ENCODE data around the gene KMO.

KMO gene

DNA sequence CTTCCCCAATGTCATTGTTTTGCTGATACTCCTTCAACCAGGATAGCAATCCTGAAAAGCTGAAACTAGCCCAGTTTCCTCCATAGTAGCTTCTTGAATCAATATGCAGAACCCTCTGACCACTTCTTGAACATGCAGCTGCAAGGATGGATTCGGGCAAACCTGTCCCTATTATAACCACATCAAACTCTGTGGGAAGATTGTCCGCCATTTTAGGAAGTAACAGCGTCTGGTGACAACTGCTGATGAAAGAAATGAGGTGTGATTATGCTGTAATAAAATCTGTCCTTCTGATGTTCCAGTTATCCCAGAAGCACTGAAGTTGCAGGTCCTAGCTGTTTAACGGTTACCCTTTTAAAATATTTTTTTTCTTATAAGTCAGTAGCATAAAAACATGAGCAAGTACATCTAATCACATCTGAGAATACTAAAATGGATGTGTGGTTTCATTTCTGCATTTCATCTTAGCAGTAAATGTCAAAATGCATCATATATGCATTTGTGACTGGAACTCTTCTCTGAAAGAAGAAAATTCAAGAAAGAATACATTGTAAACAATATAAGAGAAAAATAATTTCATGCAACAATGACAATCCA, 103.5 kb downstream of the KMO start:
- in situ Hi-C loops (cut with MboI; ENCODE audit: low pct_unique_long_range_greater_than_20kb, low sequenced_read_pairs, unreplicated experiment) = loop anchor here (10.0 kb wide), 1 partner anchor 199 kb away; no protein-coding TSS in a partner anchor
- no peak for TF ChIP-seq CTCF (IDR thresholded peaks at IDR 0.05; ENCODE audit: extremely low read depth, insufficient read depth, missing control alignments)
- DNase-seq (ENCODE audit: low spot score) = no peak

GRCh38 chr1:241636291-241636690, 104.1 kb downstream of the KMO start:
- in situ Hi-C loops (cut with MboI; ENCODE audit: low pct_unique_long_range_greater_than_20kb, low sequenced_read_pairs, unreplicated experiment) = loop anchor here (10.0 kb wide), 1 partner anchor 199 kb away; no protein-coding TSS in a partner anchor
- no peak for TF ChIP-seq CTCF (IDR thresholded peaks at IDR 0.05; ENCODE audit: extremely low read depth, insufficient read depth, missing control alignments)

DNA sequence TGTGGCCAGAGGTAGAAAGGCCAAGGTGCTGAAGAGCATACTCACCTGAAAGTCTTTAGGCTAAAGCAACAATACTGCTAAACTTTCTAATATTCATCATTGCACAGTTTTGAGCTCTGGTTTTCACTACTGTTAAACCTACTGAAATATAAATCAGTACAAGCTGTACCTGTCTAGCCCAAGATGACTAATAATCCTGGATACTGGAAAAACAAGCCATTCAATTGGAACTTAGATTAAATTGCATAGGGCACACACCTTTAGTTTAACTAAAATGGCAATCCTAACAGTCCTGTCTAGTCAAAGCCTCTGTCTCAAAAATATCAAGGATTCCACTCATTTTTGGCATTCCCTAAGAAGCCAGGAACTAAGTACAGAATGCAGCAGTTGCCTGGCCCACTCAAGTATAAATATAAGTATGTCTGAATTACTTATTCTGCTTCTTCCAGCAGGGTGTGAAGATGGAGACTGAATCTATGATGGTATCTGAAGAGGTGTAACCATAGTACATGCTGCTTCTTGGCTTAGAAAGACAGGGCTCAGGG, 104.9 kb downstream of the KMO start:
- TF ChIP-seq CTCF (IDR thresholded peaks at IDR 0.05; ENCODE audit: extremely low read depth, insufficient read depth, missing control alignments) = no peak
- no peak for DNase-seq (ENCODE audit: low spot score)
- in situ Hi-C loops (cut with MboI; ENCODE audit: low pct_unique_long_range_greater_than_20kb, low sequenced_read_pairs, unreplicated experiment) = loop anchor here (10.0 kb wide), 1 partner anchor 198 kb away; no protein-coding TSS in a partner anchor

More at GRCh38 chr1:241636291-241636690, 104.1 kb downstream of the KMO start:
- no peak for DNase-seq (ENCODE audit: low spot score)

GRCh38 chr1:241637604-241638003, 105.4 kb downstream of the KMO start:
- DNase-seq (ENCODE audit: low spot score) = no peak
- in situ Hi-C loops (cut with MboI; ENCODE audit: low pct_unique_long_range_greater_than_20kb, low sequenced_read_pairs, unreplicated experiment) = loop anchor here (10.0 kb wide), 1 partner anchor 197 kb away; no protein-coding TSS in a partner anchor
- no peak for TF ChIP-seq CTCF (IDR thresholded peaks at IDR 0.05; ENCODE audit: extremely low read depth, insufficient read depth, missing control alignments)

GRCh38 chr1:241638099-241638682, 106.0 kb downstream of the KMO start:
- no peak for DNase-seq (ENCODE audit: low spot score)
- in situ Hi-C loops (cut with MboI; ENCODE audit: low pct_unique_long_range_greater_than_20kb, low sequenced_read_pairs, unreplicated experiment) = loop anchor here (10.0 kb wide), 1 partner anchor 197 kb away; no protein-coding TSS in a partner anchor
- no peak for TF ChIP-seq CTCF (IDR thresholded peaks at IDR 0.05; ENCODE audit: extremely low read depth, insufficient read depth, missing control alignments)

DNA sequence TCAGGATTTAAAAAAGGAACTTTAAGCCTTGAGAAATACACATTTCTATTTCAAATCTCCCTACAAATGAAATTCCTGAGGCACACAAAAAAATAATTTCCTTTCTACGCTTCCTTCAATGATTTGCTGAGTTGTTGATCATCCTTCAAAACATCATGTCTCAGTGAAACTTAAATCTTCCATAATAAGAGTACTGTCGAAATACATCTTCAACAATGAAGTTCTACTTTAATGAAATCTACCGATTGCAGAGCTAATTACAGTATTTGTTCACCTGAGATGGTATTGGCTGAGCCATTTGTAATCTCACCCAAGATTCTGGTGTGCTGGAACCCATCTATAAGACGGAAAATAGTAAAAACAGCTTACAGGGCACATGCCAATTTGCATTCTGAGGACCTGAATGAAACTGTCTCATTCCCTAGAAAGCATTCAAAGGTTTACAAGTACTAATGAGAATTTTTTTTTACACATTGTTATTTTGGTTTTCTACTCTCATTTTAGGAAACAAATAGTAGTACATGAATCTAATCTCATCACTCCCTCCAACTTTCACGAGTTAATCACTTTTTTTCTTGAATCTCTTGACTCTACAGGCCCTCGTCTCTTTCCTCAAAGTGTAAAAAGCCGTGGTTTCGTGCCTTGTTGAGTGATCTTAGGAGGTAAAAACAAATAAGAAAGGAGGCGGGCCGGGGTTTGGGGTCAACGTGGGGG, 106.9 kb downstream of the KMO start:
- peak; percentile 20 for DNase-seq (ENCODE audit: low spot score)
- in situ Hi-C loops (cut with MboI; ENCODE audit: low pct_unique_long_range_greater_than_20kb, low sequenced_read_pairs, unreplicated experiment) = loop anchor here (10.0 kb wide), 1 partner anchor 196 kb away; no protein-coding TSS in a partner anchor

More for the DNA sequence above, 106.9 kb downstream of the KMO start:
- TF ChIP-seq CTCF (IDR thresholded peaks at IDR 0.05; ENCODE audit: extremely low read depth, insufficient read depth, missing control alignments) = no peak

Data from GM13977 (cell line).